Inflammatory macrophage treated with lipopolysaccharide for 1 hour (primary cell): Measurements from ENCODE around the gene FRMD4B.

Experiments used
- DNase-seq, 2 donors: peaks; one replicate each; pipeline ENCODE4 v3.0.0-alpha.2; 2020 to 2022

FRMD4B gene

GRCh38 chr3:69385723-69386555, at the start of gene FRMD4B:
FRMD4B (minus strand) TSS chr3:69386088; CDS start chr3:69385989, 99 bp downstream.
- DNase-seq, result peak; percentile 24 to 51

GRCh38 chr3:69433969-69434325, 48.1 kb upstream of the FRMD4B start:
- peak; percentile 44 to 54 for DNase-seq

GRCh38 chr3:69433121-69433968, 47.5 kb upstream of the FRMD4B start:
- DNase-seq, result no peak

GRCh38 chr3:69428657-69429255, 42.9 kb upstream of the FRMD4B start:
- no peak for DNase-seq

GRCh38 chr3:69426967-69427304, 41.0 kb upstream of the FRMD4B start:
- no peak for DNase-seq

- no peak for DNase-seq
These were observed 40.5 kb upstream of the FRMD4B start for GRCh38 chr3:69426291-69426966.

GRCh38 chr3:69425249-69425648, 39.4 kb upstream of the FRMD4B start:
- DNase-seq, result no peak

- DNase-seq, result no peak
These were observed 37.7 kb upstream of the FRMD4B start for GRCh38 chr3:69423463-69424155.

GRCh38 chr3:69422751-69423150, 36.9 kb upstream of the FRMD4B start:
- DNase-seq, result no peak

- peak; percentile 76 to 77 for DNase-seq
These were observed 35.1 kb upstream of the FRMD4B start for GRCh38 chr3:69420781-69421520.

GRCh38 chr3:69419276-69419675, 33.4 kb upstream of the FRMD4B start:
- no peak for DNase-seq

- DNase-seq, result no peak
These were observed 31.7 kb upstream of the FRMD4B start for GRCh38 chr3:69417541-69418078.

- DNase-seq, result no peak
These were observed 27.8 kb upstream of the FRMD4B start for GRCh38 chr3:69413551-69414207.

GRCh38 chr3:69411346-69411745, 25.5 kb upstream of the FRMD4B start:
- no peak for DNase-seq

GRCh38 chr3:69410301-69410700, 24.4 kb upstream of the FRMD4B start:
- peak; percentile 43 to 85 for DNase-seq

GRCh38 chr3:69409831-69410230, 23.9 kb upstream of the FRMD4B start:
- DNase-seq, result no peak

GRCh38 chr3:69409011-69409410, 23.1 kb upstream of the FRMD4B start:
- DNase-seq, result no peak

- DNase-seq, result no peak
These were observed 22.7 kb upstream of the FRMD4B start for GRCh38 chr3:69408542-69408941.

- no peak for DNase-seq
These were observed 22.0 kb upstream of the FRMD4B start for GRCh38 chr3:69407908-69408307.

GRCh38 chr3:69406163-69406562, 20.3 kb upstream of the FRMD4B start:
- DNase-seq, result no peak

- DNase-seq, result no peak
These were observed 19.2 kb upstream of the FRMD4B start for GRCh38 chr3:69405067-69405466.
